DMS 273 treated with DMSO at 0.1 percent for 48 hours (cell line): ENCODE results near the gene SCAND1.

Experiments used
- DNase-seq: peaks from one replicate; lab custom pipeline; 2025; lab: John Stamatoyannopoulos, UW

The SCAND1 gene

GRCh38 chr20:35904982-35905663, 49.2 kb downstream of the SCAND1 start:
- no peak for DNase-seq

GRCh38 chr20:35903843-35904242, 50.5 kb downstream of the SCAND1 start:
- DNase-seq, result no peak
